IMR-90 (cell line): ENCODE measurements around the gene LRRC8E.
"Not testable (repeated sequence)": the region's sequence is repeated elsewhere in the genome, so short reads cannot be mapped to it uniquely, and the experiment has no call there.

Source experiments
- BHLHE40 ChIP-seq: fragments of 150-350 bp; IDR thresholded peaks from 2 replicates; pipeline ENCODE4 v1.6.1; 2016; ENCODE audit warnings: mild to moderate bottlenecking, low read depth, low read length
- CHD1 ChIP-seq: IDR thresholded peaks from 2 replicates; pipeline ENCODE4 v1.6.1; 2012; ENCODE audit warnings: low read depth, low read length, improper control_type of control experiment
- CTCF ChIP-seq: conservative IDR thresholded peaks from 2 replicates; pipeline ENCODE4 v1.5.1; 2012; ENCODE audit warnings: mild to moderate bottlenecking, low read depth, low read length, improper control_type of control experiment
- FOS ChIP-seq: fragments of 150-350 bp; IDR thresholded peaks from 2 replicates; pipeline ENCODE4 v1.6.1; 2016; ENCODE audit warnings: low read depth, low read length
- MXI1 ChIP-seq: IDR thresholded peaks from 2 replicates; pipeline ENCODE4 v1.6.1; 2012; ENCODE audit warnings: low read depth, mild to moderate bottlenecking, low read length, moderate library complexity, borderline replicate concordance
- POLR2A ChIP-seq: IDR thresholded peaks from 2 replicates; pipeline ENCODE4 v1.6.1; 2012; ENCODE audit warnings: mild to moderate bottlenecking, low read depth, low read length
- RAD21 ChIP-seq: IDR thresholded peaks from 2 replicates; pipeline ENCODE4 v1.6.1; 2012; ENCODE audit warnings: low read length, improper control_type of control experiment
- RCOR1 ChIP-seq: IDR thresholded peaks from 2 replicates; pipeline ENCODE4 v1.6.1; 2012; ENCODE audit warnings: mild to moderate bottlenecking, low read length, improper control_type of control experiment; ENCODE audit not compliant: insufficient replicate concordance
- RFX5 ChIP-seq: IDR thresholded peaks from 2 replicates; pipeline ENCODE4 v1.8.0; 2012; ENCODE audit warnings: low read depth, mild to moderate bottlenecking, low read length, moderate library complexity

GRCh38 chr19:7859087-7859486, 29.2 kb upstream of the LRRC8E start:
- TF ChIP-seq MXI1, CHD1, CTCF, POLR2A, RCOR1, RFX5, FOS, BHLHE40, RAD21: not testable (repeated sequence)
